Measurements from ENCODE around the gene LRP3. TPM values are rescaled to one million over a fixed set of nuclear protein-coding genes. Genes with fewer than 3 reads are reported as not detected.
A peak's percentile ranks its signal among the peaks of the same experiment; 100 is the strongest.

LRP3 gene
- polyA plus RNA-seq, 1 of the 3 experiments (the other 2 are of a cell fraction), result 8.2 TPM

DNA sequence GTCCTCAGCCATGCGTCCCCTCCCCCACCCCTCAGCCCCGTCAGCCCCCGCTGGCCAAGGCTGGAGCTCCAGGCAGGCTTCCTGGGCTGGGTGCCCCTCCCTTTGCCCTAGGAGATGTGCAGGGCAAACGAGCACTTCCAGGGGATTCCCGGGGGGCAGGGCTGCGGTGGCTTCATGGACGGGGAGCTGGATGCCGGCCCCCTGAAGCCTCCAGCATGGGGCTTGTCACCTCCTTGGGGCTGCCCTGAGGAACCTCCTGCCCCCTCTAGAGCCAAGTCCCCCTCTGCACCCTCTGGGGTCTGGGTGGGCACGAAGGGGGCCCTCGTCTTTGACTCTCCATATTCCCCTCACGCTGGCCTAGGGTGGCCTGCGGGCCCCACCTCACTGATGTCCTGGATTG is 56.9 kb downstream of the LRP3 start:
- Histone ChIP-seq H3K4me3 (ENCODE audit: low read depth in 2 of 2, low read length in 1 of 2) (no peak overlapping the region), H4K20me1 (ENCODE audit: insufficient read depth) (no peaks in the 10 kb centered on the region), H3K9ac (no peak overlapping the region), H3K27ac (ENCODE audit: low read depth in 2 of 2, low read length in 1 of 2) (no peak overlapping the region), H3K4me2 (no peak overlapping the region), H3K9me2 (no peaks in the 10 kb centered on the region), H2AFZ (ENCODE audit: low read depth) (no peak overlapping the region), H3F3A (replicated peaks; ENCODE audit: insufficient read depth) (peaks cover 3% of the 10 kb centered on the region), H3K4me1 (ENCODE audit: control insufficient read depth in 1 of 2, insufficient read depth in 2 of 2, low read depth in 1 of 2, low read length in 1 of 2) (no peaks in the 10 kb centered on the region; a peak in 1 of 4 replicates), H3K79me2 (ENCODE audit: insufficient read depth) (no peaks in the 10 kb centered on the region), H3K27me3 (ENCODE audit: insufficient read depth) (no peaks in the 10 kb centered on the region), H3K36me3 (replicated peaks in 1 of 2; ENCODE audit: control insufficient read depth in 1 of 2, insufficient read depth in 2 of 2, low read length in 1 of 2) (no peaks in the 10 kb centered on the region), H3K9me3 (no peaks in the 10 kb centered on the region)
- TF ChIP-seq USF2 (IDR thresholded peaks at IDR 0.05; ENCODE audit: borderline replicate concordance, low read depth, low read length), result no peak
- TF ChIP-seq GATA2 (CRISPR knock-in tag; IDR thresholded peaks at IDR 0.05), result no peak
- no peak for TF ChIP-seq CHD2 (IDR thresholded peaks at IDR 0.05; ENCODE audit: low read length, partially characterized antibody)
- no peak for TF ChIP-seq JUND (IDR thresholded peaks at IDR 0.05)
- no peak for TF ChIP-seq EP300 (IDR thresholded peaks at IDR 0.05; ENCODE audit: borderline replicate concordance in 1 of 2, low read depth in 1 of 2, low read length in 1 of 2)
- no peak for TF ChIP-seq RXRA (IDR thresholded peaks at IDR 0.05; ENCODE audit: borderline replicate concordance, low read depth)
- TF ChIP-seq, protein P1, sequence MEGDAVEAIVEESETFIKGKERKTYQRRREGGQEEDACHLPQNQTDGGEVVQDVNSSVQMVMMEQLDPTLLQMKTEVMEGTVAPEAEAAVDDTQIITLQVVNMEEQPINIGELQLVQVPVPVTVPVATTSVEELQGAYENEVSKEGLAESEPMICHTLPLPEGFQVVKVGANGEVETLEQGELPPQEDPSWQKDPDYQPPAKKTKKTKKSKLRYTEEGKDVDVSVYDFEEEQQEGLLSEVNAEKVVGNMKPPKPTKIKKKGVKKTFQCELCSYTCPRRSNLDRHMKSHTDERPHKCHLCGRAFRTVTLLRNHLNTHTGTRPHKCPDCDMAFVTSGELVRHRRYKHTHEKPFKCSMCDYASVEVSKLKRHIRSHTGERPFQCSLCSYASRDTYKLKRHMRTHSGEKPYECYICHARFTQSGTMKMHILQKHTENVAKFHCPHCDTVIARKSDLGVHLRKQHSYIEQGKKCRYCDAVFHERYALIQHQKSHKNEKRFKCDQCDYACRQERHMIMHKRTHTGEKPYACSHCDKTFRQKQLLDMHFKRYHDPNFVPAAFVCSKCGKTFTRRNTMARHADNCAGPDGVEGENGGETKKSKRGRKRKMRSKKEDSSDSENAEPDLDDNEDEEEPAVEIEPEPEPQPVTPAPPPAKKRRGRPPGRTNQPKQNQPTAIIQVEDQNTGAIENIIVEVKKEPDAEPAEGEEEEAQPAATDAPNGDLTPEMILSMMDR (IDR thresholded peaks at IDR 0.05), result no peak
- TF ChIP-seq YY1 (IDR thresholded peaks at IDR 0.05; ENCODE audit: low read depth), result no peak
- no CpG with 5 or more reads among the region's 12 CpGs for WGBS (ENCODE audit: low lambda C conversion rate)
- CTCF ChIA-PET, result no interaction called here
- POLR2A ChIA-PET, result no interaction called here
- DNase-seq, result peak; percentile 31

DNA sequence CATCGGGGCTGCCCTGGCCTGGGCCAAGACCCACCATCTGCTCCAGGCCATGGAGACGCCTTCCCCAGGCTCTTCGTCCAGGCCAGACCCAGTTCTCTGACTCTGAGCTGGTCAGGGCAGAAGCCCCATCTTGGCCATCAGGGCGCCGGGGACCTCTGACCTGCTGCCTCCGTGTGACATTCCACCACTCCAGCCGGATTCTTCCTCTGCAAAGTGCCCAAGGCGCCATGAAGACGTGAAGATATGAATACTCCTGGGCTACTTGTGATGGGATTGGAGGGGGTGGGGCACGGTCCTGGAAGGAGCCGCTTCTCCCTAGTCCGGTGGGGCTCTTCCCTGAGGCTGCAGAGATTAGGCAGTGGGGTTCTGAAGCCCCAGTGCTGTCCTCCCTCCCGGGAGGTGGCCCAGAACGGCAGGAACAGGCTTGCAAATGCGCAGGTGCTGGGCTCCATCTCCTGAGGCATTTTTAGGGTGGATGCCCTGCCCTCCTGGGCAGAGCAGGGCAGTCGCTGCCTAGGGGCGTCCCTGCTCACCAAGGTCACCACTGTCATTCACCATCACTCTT is 57.5 kb downstream of the LRP3 start:
- WGBS (ENCODE audit: low lambda C conversion rate), result 64% methylated on average over 16 of the region's 17 CpGs
- Histone ChIP-seq H3K9ac (no peak overlapping the region), H3K9me3 (no peaks in the 10 kb centered on the region), H3K27ac (ENCODE audit: low read depth in 2 of 2, low read length in 1 of 2) (no peak overlapping the region), H4K20me1 (ENCODE audit: insufficient read depth) (no peaks in the 10 kb centered on the region), H3K4me3 (ENCODE audit: low read depth in 2 of 2, low read length in 1 of 2) (no peak overlapping the region), H2AFZ (ENCODE audit: low read depth) (no peak overlapping the region), H3K4me1 (ENCODE audit: control insufficient read depth in 1 of 2, insufficient read depth in 2 of 2, low read depth in 1 of 2, low read length in 1 of 2) (no peaks in the 10 kb centered on the region; a peak in 1 of 4 replicates), H3K36me3 (replicated peaks in 1 of 2; ENCODE audit: control insufficient read depth in 1 of 2, insufficient read depth in 2 of 2, low read length in 1 of 2) (no peaks in the 10 kb centered on the region), H3F3A (replicated peaks; ENCODE audit: insufficient read depth) (peaks cover 3% of the 10 kb centered on the region), H3K4me2 (no peak overlapping the region), H3K79me2 (ENCODE audit: insufficient read depth) (no peaks in the 10 kb centered on the region), H3K9me2 (no peaks in the 10 kb centered on the region), H3K27me3 (ENCODE audit: insufficient read depth) (no peaks in the 10 kb centered on the region)
- TF ChIP-seq, protein P2, sequence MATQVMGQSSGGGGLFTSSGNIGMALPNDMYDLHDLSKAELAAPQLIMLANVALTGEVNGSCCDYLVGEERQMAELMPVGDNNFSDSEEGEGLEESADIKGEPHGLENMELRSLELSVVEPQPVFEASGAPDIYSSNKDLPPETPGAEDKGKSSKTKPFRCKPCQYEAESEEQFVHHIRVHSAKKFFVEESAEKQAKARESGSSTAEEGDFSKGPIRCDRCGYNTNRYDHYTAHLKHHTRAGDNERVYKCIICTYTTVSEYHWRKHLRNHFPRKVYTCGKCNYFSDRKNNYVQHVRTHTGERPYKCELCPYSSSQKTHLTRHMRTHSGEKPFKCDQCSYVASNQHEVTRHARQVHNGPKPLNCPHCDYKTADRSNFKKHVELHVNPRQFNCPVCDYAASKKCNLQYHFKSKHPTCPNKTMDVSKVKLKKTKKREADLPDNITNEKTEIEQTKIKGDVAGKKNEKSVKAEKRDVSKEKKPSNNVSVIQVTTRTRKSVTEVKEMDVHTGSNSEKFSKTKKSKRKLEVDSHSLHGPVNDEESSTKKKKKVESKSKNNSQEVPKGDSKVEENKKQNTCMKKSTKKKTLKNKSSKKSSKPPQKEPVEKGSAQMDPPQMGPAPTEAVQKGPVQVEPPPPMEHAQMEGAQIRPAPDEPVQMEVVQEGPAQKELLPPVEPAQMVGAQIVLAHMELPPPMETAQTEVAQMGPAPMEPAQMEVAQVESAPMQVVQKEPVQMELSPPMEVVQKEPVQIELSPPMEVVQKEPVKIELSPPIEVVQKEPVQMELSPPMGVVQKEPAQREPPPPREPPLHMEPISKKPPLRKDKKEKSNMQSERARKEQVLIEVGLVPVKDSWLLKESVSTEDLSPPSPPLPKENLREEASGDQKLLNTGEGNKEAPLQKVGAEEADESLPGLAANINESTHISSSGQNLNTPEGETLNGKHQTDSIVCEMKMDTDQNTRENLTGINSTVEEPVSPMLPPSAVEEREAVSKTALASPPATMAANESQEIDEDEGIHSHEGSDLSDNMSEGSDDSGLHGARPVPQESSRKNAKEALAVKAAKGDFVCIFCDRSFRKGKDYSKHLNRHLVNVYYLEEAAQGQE (IDR thresholded peaks at IDR 0.05; ENCODE audit: low read depth, low read length), result no peak
- TF ChIP-seq EP300 (IDR thresholded peaks at IDR 0.05; ENCODE audit: borderline replicate concordance in 1 of 2, low read depth in 1 of 2, low read length in 1 of 2) (no peak), RCOR1 (IDR thresholded peaks at IDR 0.05; ENCODE audit: low read length) (no peak), TCF12 (IDR thresholded peaks at IDR 0.05) (no peak), FOXJ3 (CRISPR knock-in tag; IDR thresholded peaks at IDR 0.05) (no peak), NFIC (IDR thresholded peaks at IDR 0.05; ENCODE audit: borderline replicate concordance) (no peak)
- DNase-seq, result no peak
- CTCF ChIA-PET, result interaction anchor here (1.8 kb wide), 1 partner anchor 10 kb away, joined by 5 read pairs; no protein-coding TSS in a partner anchor
- POLR2A ChIA-PET, result no interaction called here

Data from SK-N-SH (cell line).